Loucy (cell line): ENCODE results near the gene TEP1.

Experiments
- CTCF ChIP-seq: fragments of 200-600 bp; sonication (generic); conservative IDR thresholded peaks from 2 replicates; pipeline ENCODE4 v1.5.1; 2014; ENCODE audit warnings: mild to moderate bottlenecking, antibody characterized with exemption, low read length
- EZH2phosphoT487 ChIP-seq: fragments of 200-600 bp; IDR thresholded peaks from 2 replicates; pipeline ENCODE4 v1.6.1; 2018; ENCODE audit warnings: antibody characterized with exemption, mild to moderate bottlenecking, moderate library complexity, borderline replicate concordance

- TF ChIP-seq CTCF (no peak), EZH2phosphoT487 (no peak)
These were observed 30.3 kb downstream of the TEP1 start for GRCh38 chr14:20383032-20383431.
